ENCODE data around the gene FGD2. TPM values are rescaled to one million over a fixed set of nuclear protein-coding genes. Genes with fewer than 3 reads are reported as not detected.

The FGD2 gene
- total RNA-seq, 1 experiment from 2014 or later = 0.10 TPM

- Histone ChIP-seq H3K36me3 (ENCODE audit: control insufficient read depth in 1 of 2, insufficient read depth in 2 of 2, low read length in 2 of 2) (no peaks in the 10 kb centered on the region), H3K27ac (ENCODE audit: low read depth, low read length) (no peak overlapping the region), H3K4me3 (replicated peaks in 1 of 2; ENCODE audit: low read depth in 1 of 2, low read length in 2 of 2) (no peak overlapping the region), H3K9me3 (ENCODE audit: control insufficient read depth in 1 of 2, insufficient read depth in 1 of 2, low read depth in 1 of 2, low read length in 2 of 2) (no peaks in the 10 kb centered on the region), H3K27me3 (ENCODE audit: insufficient read depth, low read length) (no peaks in the 10 kb centered on the region), H3K9me2 (ENCODE audit: insufficient read depth) (no peaks in the 10 kb centered on the region), H3K79me2 (ENCODE audit: insufficient read depth, low read length) (no peaks in the 10 kb centered on the region), H4K20me1 (ENCODE audit: insufficient read depth) (no peaks in the 10 kb centered on the region), H3K4me1 (ENCODE audit: control insufficient read depth in 1 of 2, insufficient read depth in 2 of 2, low read length in 2 of 2) (peaks cover 2 to 20% of the 10 kb centered on the region in 2 experiments; a peak in 2 of 4 replicates), H3K4me2 (ENCODE audit: low read length) (no peak overlapping the region), H3K9ac (ENCODE audit: low read length) (no peak overlapping the region), H2AFZ (ENCODE audit: low read depth, low read length, poor library complexity, severe bottlenecking) (no peak overlapping the region)
- RAD21 ChIA-PET (ENCODE audit: low non-redundant PET in 1 of 2, low total read pairs in 2 of 2, uncharacterized antibody in 2 of 2, unreplicated experiment in 2 of 2) = no interaction called here
- POLR2A ChIA-PET = no interaction called here
- DNase-seq (ENCODE audit: low read depth, low spot score) (no peak), ATAC-seq (no peak)
- no peak for TF ChIP-seq REST (IDR thresholded peaks at IDR 0.05; ENCODE audit: low read depth)
- TF ChIP-seq CBX3 (IDR thresholded peaks at IDR 0.05; ENCODE audit: low read depth) = no peak
- TF ChIP-seq SRF (IDR thresholded peaks at IDR 0.05; ENCODE audit: low read depth) = no peak
- TF ChIP-seq YY1 (IDR thresholded peaks at IDR 0.05; ENCODE audit: extremely low read depth, insufficient replicate concordance, low read depth, low read length) = no peak
- TF ChIP-seq ZFX (IDR thresholded peaks at IDR 0.05) = no peak
- no peak for TF ChIP-seq SIN3A (IDR thresholded peaks at IDR 0.05; ENCODE audit: low read depth)
- no peak for TF ChIP-seq ATF3 (IDR thresholded peaks at IDR 0.05)
- TF ChIP-seq EZH2phosphoT487 (IDR thresholded peaks at IDR 0.05; ENCODE audit: borderline replicate concordance) = no peak
- no peak for TF ChIP-seq MAX (IDR thresholded peaks at IDR 0.05)
- TF ChIP-seq POLR2AphosphoS5 (IDR thresholded peaks at IDR 0.05; ENCODE audit: low read depth, low read length) = no peak
- TF ChIP-seq ZBTB33 (IDR thresholded peaks at IDR 0.05; ENCODE audit: extremely low read depth, insufficient replicate concordance, low read length) = no peak
- TF ChIP-seq JUND (IDR thresholded peaks at IDR 0.05) = no peak
- TF ChIP-seq TCF7L2 (IDR thresholded peaks at IDR 0.05; ENCODE audit: borderline replicate concordance, extremely low read depth, insufficient read depth, insufficient read length) = no peak
- no peak for TF ChIP-seq FOSL1 (IDR thresholded peaks at IDR 0.05; ENCODE audit: low read depth)
- no peak for TF ChIP-seq POLR2A (IDR thresholded peaks at IDR 0.05; ENCODE audit: borderline replicate concordance, extremely low read depth, insufficient read depth, insufficient read length)
- TF ChIP-seq SP1 (IDR thresholded peaks at IDR 0.05; ENCODE audit: low read depth) = no peak
- no peak for TF ChIP-seq EZH2 (IDR thresholded peaks at IDR 0.05)
- BruUV-seq (replicated peaks) = no TSS peak
- CTCF ChIA-PET = no interaction called here
- intact Hi-C loops (cut with micrococcal nuclease) = no loop called here
Measured at GRCh38 chr6:37074053-37074827, 68.8 kb downstream of the FGD2 start.
